ENCODE results near the gene NGFR. TPM values are rescaled to one million over a fixed set of nuclear protein-coding genes. Genes with fewer than 3 reads are reported as not detected.

The NGFR gene
- under 1 TPM in 3 of 5 experiments, not detected in 2; 0.07 to 0.17 (median 0.16) TPM for total RNA-seq
- polyA plus RNA-seq, result not detected
- total RNA-seq, result 1.5 reads per million, percentile 4 among the genes with 10 or more reads in this experiment

DNA sequence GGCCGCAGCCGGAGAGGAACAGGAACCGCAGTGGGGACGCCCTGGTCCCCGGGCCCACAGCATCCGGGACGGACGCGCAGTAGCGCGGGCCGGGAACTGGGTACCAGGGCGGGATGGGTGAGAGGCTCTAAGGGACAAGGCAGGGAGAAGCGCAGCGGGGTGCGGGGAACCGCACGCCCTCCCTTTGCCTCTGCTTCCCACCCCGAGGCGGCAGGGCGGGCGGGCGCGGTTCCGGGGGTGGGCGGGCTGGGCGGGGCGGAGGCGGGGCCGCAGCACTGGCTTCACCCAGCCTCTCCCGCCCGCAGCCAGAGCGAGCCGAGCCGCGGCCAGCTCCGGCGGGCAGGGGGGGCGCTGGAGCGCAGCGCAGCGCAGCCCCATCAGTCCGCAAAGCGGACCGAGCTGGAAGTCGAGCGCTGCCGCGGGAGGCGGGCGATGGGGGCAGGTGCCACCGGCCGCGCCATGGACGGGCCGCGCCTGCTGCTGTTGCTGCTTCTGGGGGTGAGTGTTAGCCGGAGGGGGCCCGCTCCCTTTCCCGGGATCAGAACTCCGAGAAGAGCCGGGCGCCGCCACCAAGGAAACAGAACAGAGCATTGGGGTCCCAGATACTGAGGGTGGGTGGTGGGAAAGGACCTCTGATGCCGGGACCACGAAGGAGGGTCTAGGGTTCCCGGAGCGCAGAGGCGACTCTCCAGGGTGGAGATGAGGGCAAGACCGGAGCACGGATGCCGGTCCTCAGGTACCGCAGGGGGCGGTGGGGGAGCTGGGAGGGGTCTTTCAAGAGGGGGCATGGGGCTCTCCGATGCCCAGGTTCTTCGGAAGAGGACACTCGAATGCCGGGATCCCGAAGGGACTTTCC lies at the start of gene NGFR:
Gene NGFR, plus strand, starts transcription at position 308 of the 856 bp plus-strand sequence. Its CDS starts 125 bp downstream, at position 433.
- Mint-ChIP-seq H3K36me3 (no peaks in the 10 kb centered on the region), H3K9me3 (no peaks in the 10 kb centered on the region), H3K4me3 (peak within 1 kb of the TSS; percentile 66 to 90 (median 80)), H3K27ac (peak within 1 kb of the TSS in 6 of 9 donors; percentile 7 to 72 (median 32)), H3K4me1 (peaks cover 0 to 23% (median 22%) of the 10 kb centered on the region in 7 donors), H3K27me3 (peaks cover 22 to 80% (median 25%) of the 10 kb centered on the region in 5 donors)
- no peaks in the 10 kb centered on the region for H3K36me3 ChIP-seq (ENCODE audit: control insufficient read depth in 2 of 3, insufficient read depth in 3 of 3, low read length in 3 of 3)
- POLR2A ChIA-PET, result interaction anchor here (0.6 to 0.8 kb wide), 2 partner anchors 61 to 178 kb away, joined by 3 to 4 read pairs; no protein-coding TSS in a partner anchor
- intact Hi-C loops (cut with micrococcal nuclease), result loop anchor here (5.0 kb wide), 3 partner anchors 78 to 472 kb away; partner anchors contain the start of gene DLX4 (in 2 of the 2)
- peaks cover 5 to 25% of the 10 kb centered on the region in 2 donors for H3K27me3 ChIP-seq (ENCODE audit: control insufficient read depth in 2 of 2, insufficient read depth in 2 of 2, low read length in 2 of 2)
- H3K4me1 ChIP-seq (ENCODE audit: control insufficient read depth in 2 of 2, insufficient read depth in 2 of 2, low read length in 2 of 2), result peaks cover 27 to 29% of the 10 kb centered on the region in 2 donors
- CTCF ChIA-PET, result interaction anchor here (1.5 kb wide), 1 partner anchor 61 kb away, joined by 5 read pairs; no protein-coding TSS in a partner anchor
- no peak within 1 kb of the TSS for H3K27ac ChIP-seq (ENCODE audit: low read depth, low read length)
- peak within 1 kb of the TSS; percentile 67 for H3K4me3 ChIP-seq (ENCODE audit: low read length)
- ATAC-seq (peak; percentile 75), DNase-seq (peak in 8 of 9 donors; percentile 13 to 62 (median 34))
- no peaks in the 10 kb centered on the region for H3K9me3 ChIP-seq (ENCODE audit: control insufficient read depth in 2 of 3, low read length in 3 of 3)

GRCh38 chr17:49445591-49445990 lies 49.5 kb upstream of the NGFR start:
- no peak overlapping the region for H3K4me3 Mint-ChIP-seq
- Histone ChIP-seq H3K4me1 (ENCODE audit: control insufficient read depth in 2 of 2, insufficient read depth in 2 of 2, low read length in 2 of 2) (no peaks in the 10 kb centered on the region), H3K27ac (ENCODE audit: low read depth, low read length) (no peak overlapping the region), H3K27me3 (ENCODE audit: control insufficient read depth in 2 of 2, insufficient read depth in 2 of 2, low read length in 2 of 2) (no peaks in the 10 kb centered on the region), H3K36me3 (ENCODE audit: control insufficient read depth in 2 of 3, insufficient read depth in 3 of 3, low read length in 3 of 3) (no peaks in the 10 kb centered on the region), H3K4me3 (ENCODE audit: low read length) (no peak overlapping the region), H3K9me3 (ENCODE audit: control insufficient read depth in 2 of 3, low read length in 3 of 3) (no peaks in the 10 kb centered on the region)
- ATAC-seq (no peak), DNase-seq (no peak)
- H3K27ac Mint-ChIP-seq, result no peak overlapping the region
- POLR2A ChIA-PET, result no interaction called here
- peaks cover 12 to 20% (median 17%) of the 10 kb centered on the region in 5 donors for H3K27me3 Mint-ChIP-seq
- peaks cover 0 to 4% (median 3%) of the 10 kb centered on the region in 7 donors for H3K4me1 Mint-ChIP-seq
- peaks cover 0 to 1% (median 0%) of the 10 kb centered on the region in 11 donors for H3K9me3 Mint-ChIP-seq
- no peaks in the 10 kb centered on the region for H3K36me3 Mint-ChIP-seq
- CTCF ChIA-PET, result no interaction called here
- intact Hi-C loops (cut with micrococcal nuclease), result no loop called here

DNA sequence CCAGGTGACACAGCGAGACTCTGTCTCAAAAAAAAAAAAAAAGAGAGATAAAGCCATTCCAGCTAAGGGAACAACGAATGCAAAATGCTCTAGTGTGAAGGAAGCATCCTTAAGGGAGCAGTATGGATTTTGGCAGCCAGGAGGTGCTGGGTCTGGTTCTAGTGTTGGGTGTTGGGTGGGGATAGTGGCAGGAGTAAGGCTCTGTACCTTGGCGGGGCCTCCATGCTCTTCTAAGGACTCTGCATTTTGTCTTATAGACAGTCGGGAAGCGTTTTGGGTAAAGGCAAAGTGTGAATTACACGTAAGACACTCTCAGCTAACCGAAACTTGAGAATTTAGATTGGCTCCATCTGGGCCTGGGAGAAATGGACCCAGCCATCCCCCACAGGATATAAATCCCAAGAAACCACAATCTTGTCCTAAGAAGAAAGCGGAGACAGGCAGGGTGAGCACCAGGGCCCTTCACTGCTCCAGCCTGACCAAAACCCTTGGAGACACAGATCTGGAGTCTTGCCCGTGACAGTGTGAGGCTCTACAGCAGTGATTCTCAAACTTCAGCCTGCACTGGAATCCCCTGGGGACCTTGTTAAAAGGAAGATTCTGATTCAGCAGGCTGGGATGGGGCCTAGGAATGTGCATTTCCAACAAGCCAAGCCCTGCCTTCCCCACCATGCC lies 47.3 kb upstream of the NGFR start:
- ChIA-PET POLR2A (no interaction called here), CTCF (interaction anchor here (1.5 kb wide), 1 partner anchor 110 kb away, joined by 4 read pairs; no protein-coding TSS in a partner anchor)
- Mint-ChIP-seq H3K4me3 (no peak overlapping the region), H3K36me3 (no peaks in the 10 kb centered on the region), H3K27me3 (peaks cover 0 to 9% (median 7%) of the 10 kb centered on the region in 5 donors), H3K9me3 (peaks cover 0 to 1% (median 0%) of the 10 kb centered on the region in 11 donors), H3K27ac (no peak overlapping the region), H3K4me1 (peaks cover 0 to 14% (median 4%) of the 10 kb centered on the region in 7 donors)
- Histone ChIP-seq H3K27me3 (ENCODE audit: control insufficient read depth in 2 of 2, insufficient read depth in 2 of 2, low read length in 2 of 2) (no peaks in the 10 kb centered on the region), H3K4me1 (ENCODE audit: control insufficient read depth in 2 of 2, insufficient read depth in 2 of 2, low read length in 2 of 2) (no peaks in the 10 kb centered on the region), H3K4me3 (ENCODE audit: low read length) (no peak overlapping the region), H3K27ac (ENCODE audit: low read depth, low read length) (no peak overlapping the region), H3K9me3 (ENCODE audit: control insufficient read depth in 2 of 3, low read length in 3 of 3) (no peaks in the 10 kb centered on the region), H3K36me3 (ENCODE audit: control insufficient read depth in 2 of 3, insufficient read depth in 3 of 3, low read length in 3 of 3) (no peaks in the 10 kb centered on the region)
- DNase-seq (no peak), ATAC-seq (no peak)
- intact Hi-C loops (cut with micrococcal nuclease), result no loop called here

DNA sequence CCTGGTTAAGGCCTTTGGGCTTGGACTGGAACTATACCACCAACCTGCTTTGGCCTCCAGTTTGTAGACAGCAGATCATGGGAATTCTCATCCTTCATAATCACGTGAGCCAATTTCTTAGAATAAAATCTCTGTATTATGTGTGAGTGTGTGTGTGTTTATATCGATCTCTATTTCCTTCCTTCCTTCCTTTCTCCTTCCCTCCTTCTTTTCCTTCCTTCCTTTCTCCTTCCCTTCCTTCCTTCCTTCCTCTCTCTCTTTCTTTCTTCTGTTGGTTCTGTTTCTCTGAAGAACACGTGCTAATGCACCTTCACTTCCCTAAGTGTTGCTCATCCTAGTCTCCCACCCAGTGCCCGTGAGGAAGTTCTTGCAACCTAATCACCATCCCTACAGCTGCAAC lies 44.9 kb upstream of the NGFR start:
- DNase-seq, result no peak
- H3K9me3 Mint-ChIP-seq, result peaks cover 0 to 1% (median 0%) of the 10 kb centered on the region in 11 donors
- no peak overlapping the region for H3K27ac Mint-ChIP-seq
- no peaks in the 10 kb centered on the region for H3K9me3 ChIP-seq (ENCODE audit: control insufficient read depth in 2 of 3, low read length in 3 of 3)
- peaks cover 0 to 15% (median 4%) of the 10 kb centered on the region in 7 donors for H3K4me1 Mint-ChIP-seq
- H3K36me3 Mint-ChIP-seq, result no peaks in the 10 kb centered on the region
- H3K4me3 ChIP-seq (ENCODE audit: low read length), result no peak overlapping the region
- peaks cover 4 to 9% (median 6%) of the 10 kb centered on the region in 5 donors for H3K27me3 Mint-ChIP-seq
- no peak for ATAC-seq
- intact Hi-C loops (cut with micrococcal nuclease), result no loop called here
- H3K36me3 ChIP-seq (ENCODE audit: control insufficient read depth in 2 of 3, insufficient read depth in 3 of 3, low read length in 3 of 3), result no peaks in the 10 kb centered on the region
- CTCF ChIA-PET, result no interaction called here
- POLR2A ChIA-PET, result no interaction called here
- no peaks in the 10 kb centered on the region for H3K27me3 ChIP-seq (ENCODE audit: control insufficient read depth in 2 of 2, insufficient read depth in 2 of 2, low read length in 2 of 2)
- H3K27ac ChIP-seq (ENCODE audit: low read depth, low read length), result no peak overlapping the region
- no peaks in the 10 kb centered on the region for H3K4me1 ChIP-seq (ENCODE audit: control insufficient read depth in 2 of 2, insufficient read depth in 2 of 2, low read length in 2 of 2)
- H3K4me3 Mint-ChIP-seq, result no peak overlapping the region

- Mint-ChIP-seq H3K4me1 (peaks cover 0 to 15% (median 4%) of the 10 kb centered on the region in 7 donors), H3K27me3 (peaks cover 4 to 9% (median 7%) of the 10 kb centered on the region in 5 donors)
- no peak for DNase-seq
Observed at GRCh38 chr17:49450735-49451134, 44.4 kb upstream of the NGFR start.

GRCh38 chr17:49452201-49452600 lies 42.9 kb upstream of the NGFR start:
- H3K4me3 Mint-ChIP-seq, result no peak overlapping the region
- H3K36me3 ChIP-seq (ENCODE audit: control insufficient read depth in 2 of 3, insufficient read depth in 3 of 3, low read length in 3 of 3), result no peaks in the 10 kb centered on the region
- peaks cover 14 to 22% (median 19%) of the 10 kb centered on the region in 5 donors for H3K27me3 Mint-ChIP-seq
- H3K9me3 Mint-ChIP-seq, result peaks cover 0 to 1% (median 0%) of the 10 kb centered on the region in 11 donors
- H3K4me1 Mint-ChIP-seq, result peaks cover 0 to 15% (median 4%) of the 10 kb centered on the region in 7 donors
- H3K4me1 ChIP-seq (ENCODE audit: control insufficient read depth in 2 of 2, insufficient read depth in 2 of 2, low read length in 2 of 2), result no peaks in the 10 kb centered on the region
- DNase-seq, result no peak
- intact Hi-C loops (cut with micrococcal nuclease), result no loop called here
- POLR2A ChIA-PET, result no interaction called here
- no peaks in the 10 kb centered on the region for H3K27me3 ChIP-seq (ENCODE audit: control insufficient read depth in 2 of 2, insufficient read depth in 2 of 2, low read length in 2 of 2)
- no peaks in the 10 kb centered on the region for H3K36me3 Mint-ChIP-seq
- CTCF ChIA-PET, result no interaction called here
- H3K27ac ChIP-seq (ENCODE audit: low read depth, low read length), result no peak overlapping the region
- peak; percentile 20 for ATAC-seq
- H3K9me3 ChIP-seq (ENCODE audit: control insufficient read depth in 2 of 3, low read length in 3 of 3), result no peaks in the 10 kb centered on the region
- H3K27ac Mint-ChIP-seq, result no peak overlapping the region
- no peak overlapping the region for H3K4me3 ChIP-seq (ENCODE audit: low read length)

More at GRCh38 chr17:49450735-49451134, 44.4 kb upstream of the NGFR start:
- Histone ChIP-seq H3K27me3 (ENCODE audit: control insufficient read depth in 2 of 2, insufficient read depth in 2 of 2, low read length in 2 of 2) (no peaks in the 10 kb centered on the region), H3K4me3 (ENCODE audit: low read length) (no peak overlapping the region), H3K27ac (ENCODE audit: low read depth, low read length) (no peak overlapping the region), H3K4me1 (ENCODE audit: control insufficient read depth in 2 of 2, insufficient read depth in 2 of 2, low read length in 2 of 2) (no peaks in the 10 kb centered on the region), H3K9me3 (ENCODE audit: control insufficient read depth in 2 of 3, low read length in 3 of 3) (no peaks in the 10 kb centered on the region), H3K36me3 (ENCODE audit: control insufficient read depth in 2 of 3, insufficient read depth in 3 of 3, low read length in 3 of 3) (no peaks in the 10 kb centered on the region)
- H3K36me3 Mint-ChIP-seq, result no peaks in the 10 kb centered on the region
- intact Hi-C loops (cut with micrococcal nuclease), result no loop called here
- ChIA-PET CTCF (no interaction called here), POLR2A (no interaction called here)
- H3K27ac Mint-ChIP-seq, result no peak overlapping the region
- no peak overlapping the region for H3K4me3 Mint-ChIP-seq
- ATAC-seq, result no peak
- peaks cover 0 to 1% (median 0%) of the 10 kb centered on the region in 11 donors for H3K9me3 Mint-ChIP-seq
